HUES6 (cell line): ENCODE data around the gene CYP2J2.

Source experiments
- H3K27ac ChIP-seq: 2 replicates; pipeline ENCODE4 v1.7.0; 2013; ENCODE audit warnings: low read depth, mild to moderate bottlenecking, low read length, inconsistent platforms
- H3K27me3 ChIP-seq: 2 replicates; pipeline ENCODE4 v1.6.1; 2013; ENCODE audit warnings: low read length; ENCODE audit not compliant: control insufficient read depth, insufficient read depth
- H3K36me3 ChIP-seq: 2 replicates; pipeline ENCODE4 v1.6.1; 2013; ENCODE audit warnings: low read length; ENCODE audit not compliant: control insufficient read depth, insufficient read depth
- H3K4me1 ChIP-seq: 2 replicates; pipeline ENCODE4 v1.6.1; 2013; ENCODE audit warnings: low read length; ENCODE audit not compliant: control insufficient read depth, insufficient read depth
- H3K4me3 ChIP-seq: 2 replicates; pipeline ENCODE4 v1.5.1; 2013; ENCODE audit warnings: low read depth, low read length
- H3K9ac ChIP-seq: one replicate; pipeline ENCODE4 v1.6.1; 2013; ENCODE audit warnings: mild to moderate bottlenecking, low read length
- H3K9me3 ChIP-seq: 2 replicates; pipeline ENCODE4 v1.6.1; 2013; ENCODE audit warnings: low read depth, low read length; ENCODE audit not compliant: control insufficient read depth, insufficient read depth

Gene CYP2J2

DNA sequence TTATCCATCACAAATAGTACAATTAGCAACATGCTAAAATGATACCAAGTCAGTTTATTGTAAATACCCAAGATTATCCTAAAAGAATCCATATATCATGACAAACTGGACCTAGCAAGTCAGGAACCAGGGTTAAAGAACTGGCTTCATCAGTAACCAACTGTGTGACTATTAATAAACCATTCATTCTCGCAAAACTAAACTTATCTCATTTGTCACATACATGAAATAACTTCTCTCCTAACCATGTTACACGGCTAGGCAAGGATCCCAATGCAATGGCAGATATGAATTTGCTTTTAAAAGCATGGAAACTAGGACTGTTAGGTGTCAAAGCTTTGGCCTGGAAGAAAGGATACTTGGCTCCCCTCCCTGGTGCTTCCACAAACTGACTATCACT lies 29.4 kb downstream of the CYP2J2 start:
- no peak overlapping the region for H3K9ac ChIP-seq
- no peaks in the 10 kb centered on the region for H3K4me1 ChIP-seq
- no peak overlapping the region for H3K4me3 ChIP-seq
- H3K9me3 ChIP-seq = no peaks in the 10 kb centered on the region
- no peaks in the 10 kb centered on the region for H3K36me3 ChIP-seq
- H3K27me3 ChIP-seq = no peaks in the 10 kb centered on the region
- no peak overlapping the region for H3K27ac ChIP-seq

- no peak overlapping the region for H3K9ac ChIP-seq
- no peaks in the 10 kb centered on the region for H3K27me3 ChIP-seq
- peaks cover 25% of the 10 kb centered on the region for H3K9me3 ChIP-seq
- no peaks in the 10 kb centered on the region for H3K4me1 ChIP-seq
- H3K4me3 ChIP-seq = no peak overlapping the region
- H3K27ac ChIP-seq = no peak overlapping the region
- H3K36me3 ChIP-seq = no peaks in the 10 kb centered on the region
Measured at GRCh38 chr1:59892841-59893811, 33.4 kb downstream of the CYP2J2 start.

DNA sequence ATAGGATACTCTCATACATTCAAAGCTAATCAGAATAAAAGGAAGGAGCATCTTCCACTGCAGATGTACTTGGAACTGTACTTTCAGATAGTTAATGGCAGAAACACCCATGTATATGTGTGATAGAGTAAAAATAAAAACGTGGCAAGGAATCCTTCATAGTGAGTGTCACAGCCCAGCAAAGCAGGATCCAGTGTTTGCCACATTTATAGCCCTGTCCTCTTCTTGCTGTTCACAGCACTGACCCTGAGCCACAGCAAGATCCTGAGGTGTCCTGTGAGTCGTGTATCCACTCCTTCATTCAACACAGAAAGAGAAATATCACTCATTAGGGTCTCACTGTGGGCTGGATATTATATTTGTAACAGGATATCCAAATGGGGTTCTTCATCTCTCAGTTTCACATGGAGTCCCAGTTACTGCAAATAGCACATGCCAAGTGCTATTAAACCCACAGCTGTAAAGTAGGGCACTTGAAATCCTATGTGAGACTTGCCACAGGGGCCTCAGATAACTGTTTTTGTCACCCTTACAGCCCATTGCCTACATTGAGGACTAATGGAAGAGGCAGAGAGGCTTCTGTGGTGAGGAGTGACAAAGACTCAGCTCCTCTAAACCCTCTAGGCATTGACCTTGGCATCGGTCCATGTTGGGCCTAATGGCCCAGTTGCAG lies 41.3 kb downstream of the CYP2J2 start:
- Histone ChIP-seq H3K27me3 (no peaks in the 10 kb centered on the region), H3K9me3 (peaks cover 26% of the 10 kb centered on the region), H3K27ac (no peak overlapping the region), H3K9ac (no peak overlapping the region), H3K4me3 (no peak overlapping the region), H3K4me1 (no peaks in the 10 kb centered on the region), H3K36me3 (no peaks in the 10 kb centered on the region)

DNA sequence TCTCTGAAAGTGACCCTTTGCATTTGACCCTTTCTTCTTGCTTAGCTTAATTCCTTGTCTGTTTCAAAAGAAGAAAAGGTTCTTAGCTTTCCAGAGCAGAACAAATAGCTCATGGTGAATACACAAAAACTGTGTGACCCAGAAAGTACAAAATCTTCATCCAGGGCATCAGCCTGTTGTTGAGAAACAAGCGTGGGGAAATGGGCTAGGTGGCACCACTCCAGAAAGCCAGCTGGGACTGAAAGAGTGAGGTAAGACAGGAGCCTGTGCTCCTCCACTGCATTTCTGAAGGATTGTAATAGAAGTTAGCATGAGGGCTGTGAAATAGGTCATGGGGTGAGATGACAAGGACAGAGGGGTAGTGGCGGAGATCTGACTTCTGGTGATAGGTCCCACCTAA lies 45.8 kb downstream of the CYP2J2 start:
- H3K9me3 ChIP-seq = no peaks in the 10 kb centered on the region
- H3K4me3 ChIP-seq = no peak overlapping the region
- no peaks in the 10 kb centered on the region for H3K4me1 ChIP-seq
- no peaks in the 10 kb centered on the region for H3K27me3 ChIP-seq
- no peaks in the 10 kb centered on the region for H3K36me3 ChIP-seq
- H3K27ac ChIP-seq = no peak overlapping the region
- H3K9ac ChIP-seq = no peak overlapping the region

DNA sequence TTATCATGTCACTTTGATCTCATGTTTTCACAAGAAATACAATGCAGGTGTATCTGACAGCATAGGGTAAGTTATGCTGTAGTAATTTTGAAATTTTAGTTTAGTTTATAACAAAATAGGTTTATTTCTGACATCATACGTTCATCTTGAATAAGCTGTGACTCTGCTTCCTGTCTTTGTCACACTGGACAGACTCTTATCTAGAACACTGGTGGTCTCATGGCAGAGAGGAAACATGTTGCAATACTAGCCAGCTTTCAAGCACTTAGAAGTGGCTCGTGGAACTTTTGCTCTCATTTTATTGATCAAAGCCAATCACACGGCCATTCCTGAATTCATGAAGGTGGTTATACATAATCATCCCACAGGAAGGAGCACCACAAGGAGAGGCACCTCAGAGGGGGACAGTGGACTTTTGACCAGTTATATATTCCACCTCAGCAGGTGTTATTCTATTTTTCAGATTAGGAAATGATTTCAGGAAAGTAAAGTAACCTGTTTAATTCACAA lies 46.5 kb downstream of the CYP2J2 start:
- no peaks in the 10 kb centered on the region for H3K4me1 ChIP-seq
- H3K27me3 ChIP-seq = no peaks in the 10 kb centered on the region
- H3K9me3 ChIP-seq = no peaks in the 10 kb centered on the region
- no peak overlapping the region for H3K27ac ChIP-seq
- H3K9ac ChIP-seq = no peak overlapping the region
- H3K4me3 ChIP-seq = no peak overlapping the region
- H3K36me3 ChIP-seq = no peaks in the 10 kb centered on the region

DNA sequence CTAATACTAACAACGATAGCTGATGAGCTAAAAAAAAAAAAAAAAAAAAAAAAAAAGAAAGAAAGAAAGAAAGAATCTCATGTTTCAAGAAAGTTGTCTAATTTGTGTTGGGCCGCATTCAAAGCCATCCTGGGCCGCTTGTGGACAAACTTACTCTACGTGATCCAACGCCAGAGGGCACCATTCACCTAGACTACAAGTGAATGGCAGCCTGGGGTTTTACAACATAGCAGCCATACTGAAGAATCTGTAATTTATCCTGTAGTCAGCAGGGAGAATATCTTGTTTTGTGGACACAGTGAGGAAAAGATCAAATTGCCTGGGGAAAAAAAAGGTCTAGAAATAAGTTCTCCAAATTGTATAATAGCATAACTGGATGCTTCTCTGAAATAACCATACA lies 47.0 kb downstream of the CYP2J2 start:
- Histone ChIP-seq H3K36me3 (no peaks in the 10 kb centered on the region; the same call in 1 of the 2 replicates), H3K4me1 (no peaks in the 10 kb centered on the region), H3K9me3 (no peaks in the 10 kb centered on the region), H3K27ac (no peak overlapping the region), H3K4me3 (no peak overlapping the region), H3K27me3 (no peaks in the 10 kb centered on the region), H3K9ac (no peak overlapping the region)

GRCh38 chr1:59878370-59878769 lies 48.2 kb downstream of the CYP2J2 start:
- Histone ChIP-seq H3K9me3 (no peaks in the 10 kb centered on the region), H3K9ac (no peak overlapping the region), H3K27ac (no peak overlapping the region), H3K27me3 (no peaks in the 10 kb centered on the region), H3K4me3 (no peak overlapping the region), H3K36me3 (no peaks in the 10 kb centered on the region; the same call in 1 of the 2 replicates), H3K4me1 (no peaks in the 10 kb centered on the region)

GRCh38 chr1:59877108-59877682 lies 49.4 kb downstream of the CYP2J2 start:
- Histone ChIP-seq H3K27me3 (no peaks in the 10 kb centered on the region), H3K27ac (no peak overlapping the region), H3K4me3 (no peak overlapping the region), H3K9me3 (no peaks in the 10 kb centered on the region), H3K4me1 (no peaks in the 10 kb centered on the region), H3K9ac (no peak overlapping the region), H3K36me3 (peaks cover 7% of the 10 kb centered on the region; the same call in 1 of the 2 replicates)

- H3K27ac ChIP-seq = no peak overlapping the region
- peaks cover 32% of the 10 kb centered on the region for H3K36me3 ChIP-seq
Measured at GRCh38 chr1:59871746-59872145, 54.8 kb downstream of the CYP2J2 start.

GRCh38 chr1:59866462-59866861 lies 60.1 kb downstream of the CYP2J2 start:
- Histone ChIP-seq H3K27ac (no peak overlapping the region), H3K36me3 (peaks cover 42% of the 10 kb centered on the region), H3K9me3 (no peaks in the 10 kb centered on the region), H3K4me3 (no peak overlapping the region), H3K27me3 (no peaks in the 10 kb centered on the region), H3K4me1 (no peaks in the 10 kb centered on the region), H3K9ac (no peak overlapping the region)

More at GRCh38 chr1:59871746-59872145, 54.8 kb downstream of the CYP2J2 start:
- no peaks in the 10 kb centered on the region for H3K9me3 ChIP-seq
- no peak overlapping the region for H3K9ac ChIP-seq
- H3K27me3 ChIP-seq = no peaks in the 10 kb centered on the region
- H3K4me1 ChIP-seq = no peaks in the 10 kb centered on the region
- H3K4me3 ChIP-seq = no peak overlapping the region
